ENCODE data around the gene GTF2H1.

GRCh38 chr11:18394928-18395734, 72.8 kb downstream of the GTF2H1 start:
- TF ChIP-seq ZNF124 (CRISPR knock-in tag; IDR thresholded peaks at IDR 0.05) (no peak), CTCF (IDR thresholded peaks at IDR 0.05 in 2 of 3, conservative IDR thresholded peaks at IDR 0.05 in 1 of 3; ENCODE audit: insufficient read depth in 2 of 3, low read depth in 1 of 3, low read length in 3 of 3) (no peak), ETS1 (conservative IDR thresholded peaks at IDR 0.05; ENCODE audit: control insufficient read depth, low read depth, low read length) (no peak), SMAD3 (CRISPR knock-in tag; conservative IDR thresholded peaks at IDR 0.05) (no peak), ELF1 (tag; IDR thresholded peaks at IDR 0.05) (no peak), ZNF780A (CRISPR knock-in tag; IDR thresholded peaks at IDR 0.05) (no peak), ZNF589 (CRISPR knock-in tag; IDR thresholded peaks at IDR 0.05; ENCODE audit: low read depth) (no peak), SIN3B (IDR thresholded peaks at IDR 0.05; ENCODE audit: low read depth) (no peak), L3MBTL2 (IDR thresholded peaks at IDR 0.05) (no peak), MYBL2 (IDR thresholded peaks at IDR 0.05; ENCODE audit: low read depth) (no peak), MYBL2 (CRISPR knock-in tag; IDR thresholded peaks at IDR 0.05; ENCODE audit: borderline replicate concordance) (no peak)

Measured in K562 (cell line).